ENCODE results near the gene HOXA13. TPM values are rescaled to one million over a fixed set of nuclear protein-coding genes. Genes with fewer than 3 reads are reported as not detected.

The HOXA13 gene
- total RNA-seq, 1 donor from 2014 or later = not detected

- intact Hi-C loops (cut with micrococcal nuclease) = loop anchor here (2.0 kb wide), 3 partner anchors 16 to 28 kb away; partner anchors contain the start of gene HOXA7
Measured at GRCh38 chr7:27184337-27185012, 15.4 kb downstream of the HOXA13 start.

DNA sequence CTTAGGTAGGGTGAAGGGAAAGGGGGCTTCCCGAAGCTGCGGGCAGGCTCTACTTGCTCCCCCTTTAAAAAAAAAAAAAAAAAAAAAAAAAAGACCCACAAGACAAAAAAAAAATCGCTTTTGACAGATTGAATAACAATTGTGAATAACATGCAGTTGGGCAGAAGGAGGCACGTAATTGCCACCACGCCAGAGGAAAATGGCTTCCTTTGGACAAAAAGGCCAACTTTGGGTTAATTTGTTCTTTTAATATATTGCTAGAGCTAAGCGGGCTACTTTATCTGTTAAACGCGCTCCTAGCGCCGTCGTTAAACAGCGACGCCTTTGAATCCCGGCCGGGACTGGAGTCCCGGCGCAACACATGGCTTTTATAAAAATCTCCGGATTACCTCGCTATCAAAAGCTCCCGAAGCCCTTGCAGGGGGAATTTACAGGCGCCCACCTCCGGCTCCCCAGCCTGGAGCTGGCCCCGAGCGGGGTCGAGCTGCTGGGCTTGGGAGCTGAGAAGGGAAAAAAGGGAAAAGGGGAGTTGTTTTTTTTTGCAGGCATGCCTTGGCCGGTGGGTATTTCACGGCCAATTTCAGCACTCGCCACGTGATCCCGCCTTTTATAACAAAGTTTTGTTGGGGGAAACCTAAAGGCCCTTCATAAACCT, 16.1 kb downstream of the HOXA13 start:
- intact Hi-C loops (cut with micrococcal nuclease) = loop anchor here (2.0 kb wide), 3 partner anchors 15 to 27 kb away; partner anchors contain the start of gene HOXA7

GRCh38 chr7:27182861-27183681, 16.8 kb downstream of the HOXA13 start:
- intact Hi-C loops (cut with micrococcal nuclease) = no loop called here

DNA sequence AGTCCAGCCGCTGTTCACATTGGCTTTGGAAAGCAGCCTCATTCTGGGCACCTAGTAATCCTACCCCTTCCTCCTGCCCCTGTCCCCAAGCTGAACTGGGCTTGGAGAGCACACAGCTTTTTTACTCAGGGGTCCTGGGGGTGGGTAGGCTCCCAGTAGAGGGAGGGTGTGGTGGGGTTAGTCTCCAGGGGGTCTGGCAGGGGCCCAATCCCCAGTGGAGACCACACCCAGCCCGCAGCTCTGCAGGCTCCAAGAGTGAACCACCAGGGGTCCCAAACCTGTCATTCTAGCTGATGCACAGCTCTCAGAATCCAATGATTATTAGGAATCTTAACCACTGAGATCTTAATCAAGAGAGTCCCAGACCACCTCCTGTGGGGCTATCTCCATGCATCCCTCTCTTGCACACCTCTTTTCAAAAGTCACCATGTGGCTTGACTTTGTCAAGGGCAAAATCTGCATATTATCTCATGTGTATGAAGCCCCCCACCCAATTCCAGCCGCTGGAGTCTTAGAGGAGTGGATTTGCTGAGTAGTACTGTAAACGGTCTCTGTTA, 17.5 kb downstream of the HOXA13 start:
- intact Hi-C loops (cut with micrococcal nuclease) = no loop called here

DNA sequence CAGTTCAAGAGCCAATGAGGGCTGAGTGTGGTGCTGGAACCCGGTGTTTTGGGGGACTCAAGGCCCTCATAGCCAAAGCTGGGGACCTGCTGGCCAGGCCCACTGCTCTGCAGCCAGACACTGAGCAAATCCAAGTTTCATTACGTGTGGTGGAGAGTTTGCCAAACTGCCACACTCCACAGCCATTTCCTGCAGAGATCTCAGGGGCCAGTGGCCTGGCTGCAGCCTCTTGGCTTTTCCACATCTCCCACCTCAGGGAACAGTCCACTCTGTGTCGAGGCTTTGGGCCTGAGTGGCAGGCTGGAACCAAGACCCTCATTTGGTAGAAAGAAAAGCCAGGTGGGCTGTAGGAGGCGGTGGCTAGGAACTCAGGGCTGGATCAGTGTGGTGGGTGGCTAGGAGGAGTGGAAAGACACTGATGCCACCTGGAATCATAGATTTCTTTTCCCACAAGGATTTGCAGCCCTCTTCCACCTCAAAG, 18.1 kb downstream of the HOXA13 start:
- intact Hi-C loops (cut with micrococcal nuclease) = no loop called here

DNA sequence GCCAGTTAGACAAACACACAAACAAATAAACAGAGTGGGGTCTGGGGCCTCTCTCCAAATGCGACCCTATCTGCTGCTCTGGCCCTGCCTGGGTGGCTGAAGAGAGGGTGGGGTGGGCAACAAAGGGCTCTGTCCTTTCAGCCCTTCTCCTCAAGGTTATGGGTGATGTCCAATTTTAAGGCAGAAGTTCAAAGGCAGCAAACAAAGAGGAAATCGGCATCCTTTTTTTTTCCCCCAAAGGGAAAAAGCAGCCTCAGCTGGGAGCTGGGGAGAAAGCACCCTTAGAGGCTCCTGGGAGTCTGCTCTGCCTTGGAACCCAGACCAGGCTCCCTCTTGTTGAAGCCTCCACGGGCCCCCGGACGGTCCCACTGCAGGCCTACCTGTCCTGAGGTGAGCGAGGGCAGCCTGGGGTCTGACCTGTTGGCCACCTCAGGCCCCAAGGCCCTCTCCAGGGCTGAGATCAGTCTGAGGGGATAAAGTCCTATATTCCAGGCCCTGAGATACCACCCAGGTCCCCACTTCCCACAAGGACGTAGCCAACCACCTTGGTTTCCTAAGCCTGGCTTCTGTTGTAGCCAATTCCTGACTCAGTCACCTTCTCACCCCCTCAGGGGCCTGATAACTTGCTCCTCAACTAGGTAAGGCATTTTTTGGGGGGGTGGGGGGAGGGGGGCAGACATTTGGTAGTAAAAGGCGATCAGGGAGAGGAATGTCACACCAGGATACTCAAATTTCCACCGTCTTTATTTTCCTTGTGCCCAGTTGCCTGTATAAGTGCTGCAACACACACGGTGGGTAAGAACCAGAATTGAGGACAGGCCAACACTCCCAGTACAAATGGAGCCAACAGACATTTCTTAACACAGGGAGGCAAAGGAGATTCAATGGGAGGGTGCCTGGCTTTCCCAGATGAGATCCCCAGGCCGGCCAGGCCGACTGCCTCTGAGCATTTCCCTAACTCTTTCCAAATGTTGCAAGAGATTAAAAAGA, 19.2 kb downstream of the HOXA13 start:
- intact Hi-C loops (cut with micrococcal nuclease) = no loop called here

DNA sequence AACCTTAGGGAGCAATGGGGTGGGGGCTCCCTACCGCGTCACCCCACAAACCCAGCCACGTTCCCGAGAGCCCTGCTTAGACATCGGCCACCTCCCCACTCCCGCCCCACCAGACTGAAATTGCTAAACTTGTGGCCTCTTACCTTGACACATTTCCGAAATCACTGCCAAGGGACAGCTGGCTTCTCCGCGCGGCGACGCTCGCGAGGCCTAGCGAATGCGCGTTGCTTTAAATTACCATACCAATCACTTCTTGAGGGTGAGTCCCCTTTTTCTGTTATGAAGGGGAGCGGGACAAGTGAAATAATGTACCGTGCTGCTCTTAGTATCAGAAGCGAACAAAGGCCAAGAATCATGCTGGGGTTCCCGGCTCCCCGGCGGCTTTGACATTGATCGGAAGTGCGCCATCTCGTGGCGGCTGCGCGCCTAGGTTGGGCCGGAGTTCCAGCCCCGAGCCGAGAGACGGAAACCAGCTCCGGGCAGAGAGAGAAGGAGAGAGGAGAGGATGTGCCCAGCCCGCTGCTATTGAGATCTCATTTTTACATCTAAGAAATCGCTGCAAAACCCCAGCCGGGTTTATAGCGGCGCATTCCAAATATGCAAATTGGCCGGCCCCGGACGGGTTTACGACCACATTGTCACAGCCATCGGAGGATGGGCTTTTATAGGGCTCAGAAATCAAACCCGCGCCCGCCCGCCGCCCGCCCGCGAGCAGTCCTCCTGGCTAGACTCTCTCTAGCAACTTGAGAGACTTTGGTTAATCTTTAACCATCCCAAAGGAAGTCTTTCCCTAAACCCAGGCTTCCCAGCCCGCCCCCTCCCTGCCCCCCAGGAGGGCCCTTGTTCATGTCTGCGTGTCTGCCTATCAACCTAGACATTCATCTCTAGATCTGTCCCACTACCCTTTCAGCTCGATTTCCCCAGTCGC, 20.1 kb downstream of the HOXA13 start:
- intact Hi-C loops (cut with micrococcal nuclease) = no loop called here

- intact Hi-C loops (cut with micrococcal nuclease) = no loop called here
Measured at GRCh38 chr7:27179030-27179429, 20.9 kb downstream of the HOXA13 start.

DNA sequence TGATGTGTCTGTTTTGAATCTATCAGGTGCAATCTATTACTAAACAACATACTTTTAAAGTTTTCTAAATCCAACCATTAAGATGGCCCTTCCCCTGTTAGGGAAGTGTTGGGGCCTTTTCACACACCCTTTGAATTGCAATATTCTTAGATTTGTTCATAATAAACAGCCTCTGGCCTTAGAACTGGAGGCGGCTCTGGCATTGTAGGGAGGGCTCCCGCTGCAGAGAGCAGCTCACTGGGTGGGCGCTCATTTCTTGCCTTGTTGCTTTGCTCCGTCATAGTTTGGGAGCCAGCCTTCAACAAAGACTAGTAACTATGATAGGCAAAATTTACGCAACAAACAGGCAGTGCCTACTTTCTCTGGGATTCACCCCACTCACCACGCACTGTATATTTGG, 21.5 kb downstream of the HOXA13 start:
- intact Hi-C loops (cut with micrococcal nuclease) = no loop called here

DNA sequence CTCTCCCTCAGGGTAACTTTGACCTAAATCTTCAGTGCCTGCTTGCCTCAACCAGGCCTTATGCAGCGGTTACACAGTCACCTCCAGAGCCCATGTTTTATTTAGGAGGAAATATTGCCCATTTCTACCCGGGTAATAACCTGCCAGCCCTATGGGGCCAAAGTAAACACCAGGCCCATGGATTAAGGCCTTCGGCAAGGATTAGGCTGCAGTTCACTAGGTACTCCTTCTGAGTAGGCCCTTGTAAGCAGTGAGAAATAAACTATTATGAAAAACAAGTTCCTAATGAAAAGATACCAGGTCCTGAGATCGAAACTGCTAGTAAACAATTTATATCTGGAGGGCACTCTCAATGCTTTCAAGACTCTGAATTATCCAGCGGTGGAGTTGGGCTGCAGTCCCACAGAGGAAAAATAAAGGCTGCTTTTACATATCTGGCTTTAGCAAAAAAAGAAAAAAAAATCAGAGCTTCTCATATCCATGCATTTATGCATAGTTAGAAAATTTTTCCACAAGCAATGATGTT, 22.0 kb downstream of the HOXA13 start:
- intact Hi-C loops (cut with micrococcal nuclease) = no loop called here

DNA sequence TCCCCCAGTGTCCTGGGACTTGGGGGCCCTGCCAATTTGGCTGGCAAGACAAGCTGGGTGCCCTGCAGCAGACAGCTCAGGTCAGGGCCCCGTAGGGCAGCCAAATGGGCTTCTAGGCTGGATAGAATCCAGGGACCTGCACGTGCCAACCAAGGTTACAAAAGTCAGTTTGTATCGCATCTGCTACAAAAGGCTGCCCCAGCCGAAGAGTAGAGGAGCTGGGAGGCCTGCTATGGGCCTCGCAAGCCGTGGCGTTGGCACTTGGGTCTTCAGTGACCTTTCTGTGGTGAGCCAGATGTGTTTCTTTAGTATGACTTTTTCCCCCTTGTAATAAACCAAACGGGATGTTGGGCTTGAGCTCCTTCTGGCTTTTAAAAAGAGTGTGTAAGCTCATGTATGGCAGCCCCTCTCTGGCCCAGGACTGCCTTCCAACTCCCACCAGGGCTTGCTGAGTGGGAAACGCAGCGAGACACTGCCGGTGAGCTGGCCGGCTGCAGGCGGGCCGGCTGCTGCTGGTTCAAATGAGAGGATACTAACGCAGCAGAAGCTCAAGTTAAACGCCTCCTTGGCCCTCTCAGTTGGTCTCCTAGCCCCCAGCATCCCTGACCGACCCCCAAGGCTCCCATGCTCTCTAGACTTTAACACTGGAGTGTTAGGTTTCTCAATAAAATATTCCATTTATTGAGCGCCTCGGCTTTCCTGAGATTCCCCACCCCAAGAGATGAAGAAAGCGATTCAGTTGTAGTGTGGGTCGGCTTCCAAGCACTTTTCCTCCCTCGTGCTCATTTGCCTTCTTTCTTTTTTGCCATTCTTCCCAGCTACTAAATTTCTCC, 22.7 kb downstream of the HOXA13 start:
- intact Hi-C loops (cut with micrococcal nuclease) = no loop called here

DNA sequence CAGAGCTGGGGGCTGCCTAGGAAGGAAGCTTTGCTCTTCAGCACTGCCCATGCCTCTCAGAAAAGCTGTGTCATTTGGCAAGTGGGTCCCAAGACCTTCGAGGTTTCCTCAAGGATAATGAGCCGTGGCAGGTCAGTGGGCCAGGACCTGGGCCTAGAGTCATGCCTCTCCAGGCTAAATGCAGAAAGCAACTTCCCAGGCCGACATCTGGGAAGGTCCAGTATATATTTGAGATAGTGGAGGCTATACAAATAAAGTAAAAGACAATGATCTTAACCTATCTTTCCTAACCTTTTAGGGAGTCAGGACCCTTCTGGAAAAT, 23.4 kb downstream of the HOXA13 start:
- intact Hi-C loops (cut with micrococcal nuclease) = no loop called here

GRCh38 chr7:27175626-27176523, 24.0 kb downstream of the HOXA13 start:
- intact Hi-C loops (cut with micrococcal nuclease) = no loop called here

DNA sequence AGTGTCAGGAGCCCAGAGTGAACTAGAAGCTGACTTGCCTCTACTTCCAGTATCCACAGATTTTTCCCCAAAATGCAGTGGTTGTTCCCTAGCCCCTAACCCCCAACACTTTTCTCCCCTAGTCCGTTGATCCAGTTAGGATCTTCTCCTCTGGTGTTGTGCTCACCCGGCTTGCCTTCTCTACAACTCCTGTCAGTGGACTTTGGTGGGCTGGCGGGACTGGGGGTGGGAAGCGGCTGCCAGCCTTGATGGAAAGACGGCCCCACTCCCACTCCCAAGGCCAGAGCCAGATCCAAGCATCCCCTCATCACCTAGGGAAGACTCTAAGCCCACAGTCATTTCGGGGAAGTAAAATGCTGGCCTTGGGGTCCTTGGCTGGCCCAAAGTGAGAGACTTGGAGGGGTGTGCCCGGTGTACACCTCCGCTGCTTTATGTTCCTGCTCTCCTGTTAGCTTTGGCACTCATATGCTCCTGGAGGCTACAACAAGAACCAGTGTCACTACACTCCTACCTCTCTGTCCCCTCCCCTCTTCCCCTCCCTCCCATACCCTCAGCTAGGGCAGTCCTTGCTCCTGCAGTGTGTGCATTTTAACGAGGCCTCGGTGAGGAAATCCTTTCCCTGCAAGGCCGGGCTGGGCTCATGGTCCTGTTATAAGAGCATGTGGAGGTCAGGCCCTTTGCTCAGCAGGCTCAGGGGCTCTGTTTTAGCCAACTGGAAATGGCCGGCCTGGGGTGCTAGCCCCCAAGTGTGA, 24.8 kb downstream of the HOXA13 start:
- intact Hi-C loops (cut with micrococcal nuclease) = loop anchor here (5.0 kb wide), 1 partner anchor 67 kb away; the partner anchor contains the start of gene EVX1

DNA sequence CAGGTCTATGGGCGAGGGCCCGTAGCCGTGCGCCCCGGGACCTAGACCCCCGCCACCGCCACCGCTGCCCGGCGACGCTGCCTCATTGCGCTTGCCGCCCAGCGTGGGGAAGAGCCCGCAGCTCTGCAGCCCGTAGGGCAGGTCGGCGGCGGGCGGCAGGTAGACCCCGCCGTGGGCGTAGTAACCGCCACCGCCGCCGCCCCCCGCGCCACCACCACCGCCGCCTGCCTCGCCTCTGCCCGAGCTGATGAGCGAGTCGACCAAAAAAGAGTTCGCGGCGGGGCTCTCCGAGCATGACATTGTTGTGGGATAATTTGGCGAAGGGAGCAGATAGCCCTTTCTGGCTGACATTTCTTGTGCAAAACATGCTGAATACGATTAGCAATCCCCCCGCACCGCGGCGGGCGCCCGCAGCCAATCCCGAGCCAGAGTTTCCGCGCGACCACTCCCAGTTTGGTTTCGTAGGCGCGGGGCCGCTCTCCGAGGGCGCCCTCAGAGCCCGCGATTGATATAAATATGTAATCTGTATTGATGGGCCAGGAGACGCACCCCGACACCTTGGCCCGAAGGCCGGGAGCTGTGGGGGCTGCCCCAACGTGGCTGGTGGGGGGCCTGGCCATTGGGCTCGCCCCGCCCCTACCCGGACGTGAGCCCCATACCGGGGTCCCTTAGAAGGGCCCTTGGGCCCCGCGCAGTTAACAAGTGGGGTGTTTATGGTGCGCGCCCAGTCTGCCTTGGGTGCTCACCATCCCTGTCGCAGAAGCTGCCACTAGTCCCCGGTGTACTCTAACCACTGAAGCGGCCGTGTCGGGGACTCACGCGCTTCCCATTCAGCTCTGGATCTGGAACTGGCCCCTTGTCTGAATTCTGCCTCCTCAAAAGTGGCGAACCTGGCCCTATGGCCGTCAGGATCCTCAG, 25.7 kb downstream of the HOXA13 start, which contains the start of gene HOXA10:
TSS of gene HOXA10 (minus strand) at position 365 of the 918 bp plus-strand sequence. CDS start at position 351, 14 bp downstream.
- intact Hi-C loops (cut with micrococcal nuclease) = loop anchor here (2.0 to 5.0 kb wide), 2 partner anchors 15 to 68 kb away; partner anchors contain the start of gene EVX1

Measured in T-helper 2 cell treated with Interferon-gamma antibody and Interleukin-4, amounts not matched to agents 100 ng/mL and 5 ng/mL, for 36 hours (primary cell).